GM11168 (cell line): ENCODE data around the gene UNC13B.
"Not testable (repeated sequence)": the region's sequence is repeated elsewhere in the genome, so short reads cannot be mapped to it uniquely, and the experiment has no call there.

Experiments used
- in situ Hi-C: fragments of 300-500 bp; cut with MboI; formaldehyde crosslinking; loops from one replicate; pipeline ENCODE4 v1.12.0; 2022; ENCODE audit warnings: low sequenced_read_pairs; ENCODE audit not compliant: unreplicated experiment

The UNC13B gene

DNA sequence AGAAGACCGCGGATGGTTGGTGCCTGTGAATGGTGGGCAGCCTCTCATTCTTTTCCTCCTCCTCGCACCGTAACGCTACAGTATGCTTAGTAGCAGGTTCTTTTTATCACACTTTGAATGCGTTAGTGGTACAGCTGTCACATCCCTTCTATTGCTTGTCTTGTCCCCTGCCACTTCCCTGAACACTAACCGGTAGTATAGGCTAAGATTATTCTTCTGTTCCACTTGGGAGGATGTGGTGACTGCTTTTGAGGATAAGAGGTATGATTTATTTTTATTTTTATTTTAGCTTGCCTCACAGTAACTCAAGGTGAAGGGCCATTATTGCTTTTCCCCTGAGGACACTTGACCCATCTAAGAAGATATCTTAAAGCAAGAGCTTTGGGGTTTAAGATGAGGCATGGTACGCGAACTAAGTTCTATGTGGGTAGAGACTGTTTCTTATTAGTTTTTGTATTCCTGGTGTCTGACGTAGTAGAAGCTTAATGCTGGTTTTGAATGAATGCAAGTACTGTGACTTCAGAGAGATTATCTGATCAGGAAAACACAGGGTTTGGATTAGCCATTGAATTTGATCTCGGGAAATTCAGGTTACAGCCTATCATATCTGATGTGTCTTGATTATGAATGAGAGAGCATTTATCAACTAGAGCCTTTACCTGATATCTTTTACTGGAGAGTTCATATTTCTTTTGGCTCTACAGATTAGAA is 951 bp downstream of the UNC13B start:
- in situ Hi-C loops: no loop called here

DNA sequence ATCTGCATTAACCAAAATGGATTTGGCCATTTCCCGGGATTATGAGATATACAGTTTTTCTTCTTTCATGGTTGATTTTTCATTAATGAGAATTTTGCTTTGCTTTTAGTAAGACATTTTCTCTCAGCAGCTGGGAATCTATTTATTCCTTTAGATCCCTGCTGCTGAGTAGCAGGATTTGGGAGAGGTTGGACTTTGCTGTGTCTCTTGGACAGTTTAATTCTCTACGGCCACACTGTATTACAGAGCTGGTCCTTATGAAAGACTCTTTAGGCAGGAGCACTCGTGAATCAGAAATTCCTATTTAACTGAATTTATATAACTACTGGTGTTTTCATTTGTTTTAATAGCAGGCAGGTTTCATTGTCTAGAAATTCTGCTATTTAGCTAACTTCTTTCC is 1.6 kb downstream of the UNC13B start:
- in situ Hi-C loops: no loop called here

DNA sequence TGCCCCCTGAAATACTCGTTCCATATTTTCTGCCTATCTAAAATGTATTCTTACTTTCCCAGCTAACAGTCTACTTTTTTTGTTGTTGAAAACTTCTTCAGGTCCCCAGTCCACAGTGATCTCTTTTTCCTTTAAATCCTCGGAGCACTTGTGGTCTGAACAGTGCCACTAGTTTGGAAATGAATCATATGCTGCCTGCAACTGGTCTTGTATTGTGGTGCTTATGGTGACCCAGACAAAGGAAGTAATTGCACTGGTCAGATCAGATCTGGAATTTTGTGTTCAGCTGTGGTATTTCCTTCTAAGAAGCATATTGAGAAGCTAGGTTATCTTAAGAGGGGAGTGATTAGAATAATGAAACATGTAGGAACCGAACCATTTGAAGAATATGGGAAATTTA is 2.9 kb downstream of the UNC13B start:
- in situ Hi-C loops: no loop called here

DNA sequence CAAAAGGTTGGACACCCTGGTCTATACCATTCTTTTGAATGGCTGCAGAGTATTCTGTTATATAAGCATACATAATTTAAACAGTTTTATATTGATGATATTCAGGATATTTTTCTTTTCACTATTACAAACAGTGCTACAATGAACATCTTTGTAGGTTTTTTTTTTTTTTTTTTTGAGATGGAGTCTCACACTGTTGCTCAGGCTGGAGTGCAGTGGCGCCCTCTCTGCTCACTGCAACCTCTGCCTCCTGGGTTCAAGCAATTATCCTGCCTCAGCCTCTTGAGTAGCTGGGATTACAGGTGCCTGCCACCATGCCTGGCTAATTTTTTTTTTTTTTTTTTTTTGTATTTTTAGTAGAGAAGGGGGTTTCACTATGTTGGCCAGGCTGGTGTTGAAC is 5.6 kb downstream of the UNC13B start:
- in situ Hi-C loops: not testable (repeated sequence)

DNA sequence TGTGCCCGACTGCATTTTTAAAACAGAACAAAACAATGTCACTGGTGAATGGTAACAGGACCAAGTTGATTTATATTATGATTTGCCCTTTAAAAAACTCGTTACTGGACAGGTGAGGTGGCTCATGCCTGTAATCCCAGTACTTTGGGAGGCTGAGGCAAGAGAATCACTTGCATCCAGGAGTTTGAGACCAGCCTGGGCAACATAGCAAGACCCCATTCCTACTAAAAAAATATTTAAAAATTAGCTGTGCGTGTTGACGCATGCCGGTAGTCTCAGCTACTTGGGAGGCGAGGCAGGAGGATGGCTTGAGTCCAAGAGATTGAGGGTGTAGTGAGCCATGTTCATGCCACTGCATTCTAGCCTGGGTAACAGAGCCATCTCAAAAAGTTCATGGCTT is 7.2 kb downstream of the UNC13B start:
- in situ Hi-C loops: no loop called here

DNA sequence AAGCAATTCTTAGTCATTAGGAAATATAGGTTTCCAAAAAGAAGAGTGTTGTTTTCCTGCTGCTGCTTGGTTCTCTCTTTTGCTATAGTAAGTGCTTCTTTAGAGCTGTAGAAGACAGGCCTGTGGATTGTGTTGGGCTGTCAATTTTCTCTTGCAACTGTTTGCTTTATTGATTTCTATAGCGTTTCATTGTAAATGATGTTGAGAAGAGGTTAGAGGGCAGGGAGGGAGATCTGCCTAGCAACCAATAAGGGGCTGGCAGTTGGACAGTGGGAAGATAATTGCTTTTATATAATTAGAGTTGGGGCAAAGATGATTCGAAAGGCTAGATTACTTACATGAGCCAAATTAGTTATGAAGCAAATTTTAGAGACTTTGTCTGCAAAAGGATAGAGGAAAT is 11.1 kb downstream of the UNC13B start:
- in situ Hi-C loops: no loop called here

DNA sequence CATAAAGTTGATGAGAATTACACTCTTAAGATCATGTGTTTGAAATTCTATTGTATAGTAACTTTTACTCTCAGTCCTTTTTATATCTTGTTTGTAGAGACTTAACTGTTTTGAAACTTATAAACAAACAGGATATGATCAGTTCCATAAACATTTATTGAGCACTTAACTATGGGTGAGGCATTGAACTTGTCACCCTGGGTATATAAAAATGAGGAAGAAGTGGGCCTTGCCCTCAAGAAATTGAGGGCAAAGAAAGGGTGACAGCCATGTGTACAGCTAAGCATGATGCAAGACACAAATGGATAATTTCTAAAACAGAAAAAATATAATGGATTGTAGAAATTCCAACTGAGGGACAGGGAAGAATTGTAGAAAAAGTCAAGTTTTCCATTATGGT is 15.7 kb downstream of the UNC13B start:
- in situ Hi-C loops: no loop called here

DNA sequence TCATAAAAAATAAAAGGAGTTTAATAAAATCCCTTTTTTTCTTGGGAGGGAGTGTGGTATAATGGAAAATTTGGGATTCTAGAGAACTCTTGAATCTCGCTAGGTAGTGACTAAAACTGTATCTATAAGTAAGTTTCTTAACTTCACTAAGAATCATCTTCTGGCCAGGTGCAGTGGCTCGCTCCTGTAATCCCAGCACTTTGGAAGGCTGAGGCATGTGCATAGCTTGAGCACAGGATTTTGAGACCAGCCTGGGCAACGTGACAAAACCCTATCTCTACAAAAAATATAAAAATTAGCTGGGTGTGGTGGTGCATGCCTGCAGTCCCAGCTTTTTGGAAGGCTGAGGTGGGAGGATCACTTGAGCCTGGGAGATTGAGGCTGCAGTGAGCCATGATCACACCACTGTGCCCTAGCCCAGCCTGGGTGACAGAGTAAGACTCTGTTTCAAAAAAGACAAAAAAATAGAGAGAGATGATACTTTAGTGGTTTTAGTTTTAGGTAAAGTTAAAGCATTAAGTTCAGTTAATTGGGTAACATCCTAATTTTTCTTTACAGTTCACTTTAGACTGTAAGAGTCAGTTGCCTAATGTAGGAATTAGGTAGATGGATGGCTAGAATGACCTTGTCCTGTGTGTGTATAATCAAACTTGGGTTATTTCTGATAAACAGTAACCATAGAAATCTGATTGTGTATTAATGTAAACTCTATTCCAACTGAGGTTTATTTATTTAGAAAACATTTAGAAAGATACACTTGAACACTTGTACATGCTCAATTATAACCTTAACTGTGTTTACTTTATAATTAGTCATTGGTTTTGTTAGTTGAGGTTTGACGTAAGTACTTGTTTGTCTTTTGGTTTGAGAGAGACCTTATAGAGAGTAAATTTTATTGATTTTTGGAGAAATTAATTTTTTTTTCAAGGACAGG is 17.8 kb downstream of the UNC13B start:
- in situ Hi-C loops: no loop called here

DNA sequence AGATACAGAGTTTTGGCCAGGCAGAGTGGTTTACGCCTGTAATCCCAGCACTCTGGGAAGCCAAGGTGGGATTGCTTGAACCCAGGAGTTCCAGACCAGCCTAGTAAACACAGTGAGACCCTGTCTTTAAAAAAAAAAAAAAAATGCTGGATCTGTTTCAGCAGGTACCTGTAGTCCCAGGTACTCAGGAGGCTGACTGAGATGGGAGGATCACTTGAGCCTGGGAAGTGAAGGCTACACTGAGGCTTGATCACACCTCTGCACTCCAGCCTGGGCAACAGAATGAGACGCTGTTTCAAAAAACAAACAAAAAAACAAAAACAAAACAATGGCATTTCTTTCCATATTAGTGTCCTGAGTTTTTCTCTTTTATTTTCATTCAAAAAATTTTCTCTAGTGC is 19.0 kb downstream of the UNC13B start:
- in situ Hi-C loops: no loop called here

DNA sequence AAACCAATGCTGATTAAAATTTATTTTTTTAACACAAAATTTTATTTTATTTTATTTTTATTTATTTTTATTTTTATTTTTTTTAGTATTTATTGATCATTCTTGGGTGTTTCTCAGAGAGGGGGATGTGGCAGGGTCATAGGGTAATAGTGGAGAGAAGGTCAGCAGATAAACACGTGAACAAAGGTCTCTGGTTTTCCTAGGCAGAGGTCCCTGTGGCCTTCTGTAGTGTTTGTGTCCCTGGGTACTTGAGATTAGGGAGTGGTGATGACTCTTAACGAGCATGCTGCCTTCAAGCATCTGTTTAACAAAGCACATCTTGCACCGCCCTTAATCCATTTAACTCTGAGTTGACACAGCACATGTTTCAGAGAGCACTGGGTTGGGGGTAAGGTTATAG is 20.6 kb downstream of the UNC13B start:
- in situ Hi-C loops: not testable (repeated sequence)

DNA sequence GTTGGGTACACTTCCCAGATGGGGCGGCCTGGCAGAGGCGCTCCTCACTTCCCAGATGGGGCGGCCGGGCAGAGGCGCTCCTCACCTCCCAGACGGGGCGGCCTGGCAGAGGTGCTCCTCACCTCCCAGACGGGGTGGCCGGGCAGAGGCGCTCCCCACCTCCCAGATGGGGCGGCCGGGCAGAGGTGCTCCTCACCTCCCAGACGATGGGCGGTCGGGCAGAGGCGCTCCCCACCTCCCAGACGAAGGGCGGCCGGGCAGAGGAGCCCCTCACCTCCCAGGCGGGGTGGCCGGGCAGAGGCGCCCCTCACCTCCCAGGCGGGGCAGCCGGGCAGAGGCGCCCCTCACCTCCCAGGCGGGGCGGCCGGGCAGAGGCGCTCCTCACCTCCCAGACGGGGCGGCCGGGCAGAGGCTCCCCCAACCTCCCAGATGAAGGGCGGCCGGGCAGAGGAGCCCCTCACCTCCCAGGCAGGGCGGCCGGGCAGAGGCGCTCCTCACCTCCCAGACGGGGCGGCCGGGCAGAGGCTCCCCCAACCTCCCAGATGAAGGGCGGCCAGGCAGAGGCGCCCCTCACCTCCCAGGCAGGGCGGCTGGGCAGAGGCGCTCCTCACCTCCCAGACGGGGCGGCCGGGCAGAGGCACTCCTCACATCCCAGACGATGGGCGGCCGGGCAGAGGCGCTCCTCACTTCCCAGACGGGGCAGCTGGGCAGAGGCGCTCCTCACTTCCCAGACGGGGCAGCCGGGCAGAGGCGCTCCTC is 21.4 kb downstream of the UNC13B start:
- in situ Hi-C loops: not testable (repeated sequence)

DNA sequence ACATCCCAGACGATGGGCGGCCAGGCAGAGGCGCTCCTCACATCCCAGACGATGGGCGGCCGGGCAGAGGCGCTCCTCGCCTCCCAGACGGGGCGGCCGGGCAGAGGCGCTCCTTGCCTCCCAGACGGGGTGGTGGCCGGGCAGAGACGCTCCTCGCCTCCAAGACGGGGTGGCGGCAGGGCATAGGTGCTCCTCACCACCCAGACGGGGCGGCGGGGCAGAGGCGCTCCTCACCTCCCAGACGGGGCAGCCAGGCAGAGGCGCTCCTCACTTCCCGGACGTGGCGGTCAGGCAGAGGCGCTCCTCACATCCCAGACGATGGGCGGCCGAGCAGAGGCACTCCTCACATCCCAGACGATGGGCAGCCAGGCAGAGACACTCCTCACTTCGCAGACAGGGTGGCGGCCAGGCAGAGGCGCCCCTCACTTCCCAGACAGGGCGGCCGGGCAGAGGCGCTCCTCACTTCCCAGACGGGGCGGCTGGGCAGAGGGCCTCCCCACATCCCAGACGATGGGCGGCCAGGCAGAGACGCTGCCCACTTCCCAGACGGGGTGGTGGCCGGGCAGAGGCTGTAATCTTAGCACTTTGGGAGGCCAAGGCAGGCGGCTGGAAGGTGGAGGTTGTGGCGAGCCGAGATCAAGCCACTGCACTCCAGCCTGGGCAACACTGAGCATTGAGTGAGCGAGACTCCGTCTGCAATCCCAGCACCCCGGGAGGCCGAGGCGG is 22.1 kb downstream of the UNC13B start:
- in situ Hi-C loops: not testable (repeated sequence)

DNA sequence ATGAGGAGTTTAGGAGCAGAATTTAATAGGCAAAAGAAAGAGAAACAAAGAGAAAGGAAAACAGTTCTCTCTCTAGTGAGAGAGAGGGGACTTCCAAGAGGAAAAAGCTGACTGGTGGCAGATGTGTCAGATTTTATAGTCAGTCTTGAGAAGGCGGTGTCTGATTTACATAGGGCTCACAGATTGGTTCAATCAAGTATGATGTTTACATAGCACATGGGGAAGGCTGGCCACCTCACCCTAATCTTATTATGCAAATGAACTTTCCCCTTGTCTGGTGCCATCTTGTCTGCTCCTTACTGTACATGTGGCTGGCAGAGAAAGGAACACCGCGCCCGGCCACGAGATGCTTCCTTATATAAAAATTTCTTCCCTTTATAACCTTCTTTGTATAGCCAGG is 24.7 kb downstream of the UNC13B start:
- in situ Hi-C loops: no loop called here

DNA sequence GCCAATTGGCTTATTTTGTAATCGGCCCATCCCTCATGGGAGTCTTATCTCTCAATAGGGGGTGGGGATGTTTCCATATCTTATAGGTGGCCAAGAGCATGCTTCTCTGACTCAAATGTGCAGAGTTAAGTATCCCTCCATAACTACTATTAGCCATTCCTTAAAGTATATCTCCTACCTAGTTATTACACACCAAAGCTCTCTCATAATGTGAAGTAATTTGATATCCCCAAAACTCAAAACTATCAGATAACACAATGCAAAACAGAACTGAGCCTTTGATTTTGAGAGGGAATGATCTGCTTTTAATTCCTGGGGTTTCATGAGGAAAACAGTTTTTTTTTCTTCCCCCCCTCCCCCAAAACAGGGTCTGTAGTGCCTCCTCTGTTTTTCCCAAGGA is 28.4 kb downstream of the UNC13B start:
- in situ Hi-C loops: no loop called here

DNA sequence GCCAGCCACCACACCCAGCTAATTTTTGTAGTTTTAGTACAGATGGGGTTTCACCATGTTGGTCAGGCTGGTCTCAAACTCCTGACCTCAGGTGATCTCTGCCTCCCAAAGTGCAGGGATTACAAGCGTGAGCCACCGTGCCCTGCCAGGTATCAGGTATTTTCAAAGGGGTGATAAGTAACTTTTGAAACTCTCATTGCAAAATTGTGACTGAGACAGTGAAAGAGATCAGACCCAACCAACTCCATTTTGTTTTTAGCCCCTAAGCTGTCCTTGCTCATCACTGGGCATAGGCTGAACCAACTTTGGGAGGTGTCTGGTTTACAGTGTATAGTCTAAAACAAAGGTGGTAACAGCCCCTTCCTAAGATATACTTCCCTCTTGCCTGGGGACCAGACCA is 29.3 kb downstream of the UNC13B start:
- in situ Hi-C loops: no loop called here

DNA sequence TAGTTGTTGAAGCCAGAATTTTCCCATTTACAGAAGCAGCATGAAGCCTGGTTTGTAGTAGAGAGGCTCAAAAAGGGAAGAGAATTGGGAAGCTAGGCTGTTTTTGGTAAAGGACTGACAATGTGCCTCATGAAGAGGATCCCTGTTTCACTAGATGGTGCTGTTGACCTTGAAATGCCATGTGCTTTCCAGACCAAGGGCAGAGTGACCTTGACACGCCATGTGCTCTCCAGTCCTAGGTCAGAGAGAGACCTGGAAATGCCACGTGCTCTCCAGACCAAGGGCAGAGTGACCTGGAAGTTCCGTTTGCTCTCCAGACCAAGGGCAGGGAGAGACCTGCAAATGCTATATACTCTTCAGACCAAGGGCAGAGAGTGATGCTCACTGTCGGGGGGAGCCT is 32.0 kb downstream of the UNC13B start:
- in situ Hi-C loops: no loop called here

DNA sequence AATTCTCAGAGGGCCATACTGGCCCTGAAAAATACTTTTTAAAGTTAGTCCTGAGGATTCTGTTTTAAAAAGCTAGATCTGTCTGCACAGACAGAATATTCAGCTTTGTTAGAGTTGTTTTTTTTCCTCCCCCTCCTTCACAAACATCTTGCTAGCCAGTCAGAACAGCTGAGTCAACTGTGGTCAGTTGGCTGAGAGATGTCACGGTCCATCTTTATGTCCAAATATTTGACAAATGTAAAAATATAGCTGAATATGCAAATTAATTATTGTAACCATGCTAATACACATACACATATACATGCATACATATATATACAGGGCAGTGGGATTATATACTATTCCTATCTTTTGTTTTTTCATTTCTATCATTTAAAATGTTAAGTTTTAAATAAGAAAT is 33.9 kb downstream of the UNC13B start:
- in situ Hi-C loops: no loop called here

DNA sequence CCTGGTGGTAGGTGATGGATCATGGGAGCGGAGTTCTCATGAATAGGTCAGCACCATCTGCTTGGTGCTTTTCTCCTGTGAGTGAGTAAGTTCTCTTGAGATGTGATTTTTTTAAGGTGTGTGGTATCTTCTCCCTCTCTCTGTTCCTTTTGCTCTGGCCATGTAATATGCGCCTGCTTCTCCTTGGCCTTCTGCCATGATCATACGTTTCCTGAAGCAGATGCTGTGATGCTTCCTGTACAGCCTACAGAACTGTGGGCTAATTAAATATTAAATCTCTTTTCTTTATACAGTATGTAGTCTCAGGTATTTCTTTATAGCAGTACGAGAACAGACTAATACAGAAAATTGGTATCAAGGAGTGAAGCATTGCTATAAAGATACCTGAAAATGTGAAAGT is 36.4 kb downstream of the UNC13B start:
- in situ Hi-C loops: no loop called here

DNA sequence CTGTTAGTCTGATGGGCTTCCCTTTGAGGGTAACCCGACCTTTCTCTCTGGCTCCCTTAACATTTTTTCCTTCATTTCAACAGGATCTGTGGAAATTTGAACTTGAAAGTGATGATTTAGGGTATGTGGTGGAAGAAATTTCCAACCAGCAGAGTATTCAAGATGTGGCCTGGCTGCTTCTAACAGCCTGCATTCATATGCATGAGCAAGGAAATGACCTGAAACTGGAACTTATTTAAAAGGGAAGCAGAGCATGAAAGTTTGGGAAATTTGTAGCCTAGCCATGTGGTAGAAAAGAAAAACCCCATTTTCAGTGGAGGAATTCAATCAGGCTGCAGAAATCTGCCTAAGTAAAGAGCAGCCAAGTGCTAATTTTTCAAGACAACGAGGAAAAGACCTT is 41.7 kb downstream of the UNC13B start:
- in situ Hi-C loops: no loop called here

DNA sequence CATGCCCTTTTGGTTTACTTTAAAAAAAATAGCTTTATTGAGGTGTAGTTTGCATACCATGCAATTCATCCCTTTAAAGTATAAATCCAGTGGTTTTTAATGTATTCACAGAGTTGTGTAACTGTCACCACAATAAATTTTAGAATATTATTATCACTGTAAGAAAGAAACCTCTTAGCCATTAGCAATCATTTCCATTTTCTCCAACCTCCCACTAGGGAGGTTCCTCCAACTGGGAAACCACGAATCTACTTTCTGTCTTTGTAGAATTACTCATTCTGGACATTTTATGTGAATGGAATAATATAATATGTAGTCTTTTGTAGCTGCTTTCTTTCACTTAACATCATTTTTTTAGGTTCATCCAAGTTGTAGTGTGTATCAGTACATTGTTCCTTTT is 43.5 kb downstream of the UNC13B start:
- in situ Hi-C loops: no loop called here
